ENCODE data around the gene TDRKH.

Gene TDRKH, protein sequence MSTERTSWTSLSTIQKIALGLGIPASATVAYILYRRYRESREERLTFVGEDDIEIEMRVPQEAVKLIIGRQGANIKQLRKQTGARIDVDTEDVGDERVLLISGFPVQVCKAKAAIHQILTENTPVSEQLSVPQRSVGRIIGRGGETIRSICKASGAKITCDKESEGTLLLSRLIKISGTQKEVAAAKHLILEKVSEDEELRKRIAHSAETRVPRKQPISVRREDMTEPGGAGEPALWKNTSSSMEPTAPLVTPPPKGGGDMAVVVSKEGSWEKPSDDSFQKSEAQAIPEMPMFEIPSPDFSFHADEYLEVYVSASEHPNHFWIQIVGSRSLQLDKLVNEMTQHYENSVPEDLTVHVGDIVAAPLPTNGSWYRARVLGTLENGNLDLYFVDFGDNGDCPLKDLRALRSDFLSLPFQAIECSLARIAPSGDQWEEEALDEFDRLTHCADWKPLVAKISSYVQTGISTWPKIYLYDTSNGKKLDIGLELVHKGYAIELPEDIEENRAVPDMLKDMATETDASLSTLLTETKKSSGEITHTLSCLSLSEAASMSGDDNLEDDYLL

DNA sequence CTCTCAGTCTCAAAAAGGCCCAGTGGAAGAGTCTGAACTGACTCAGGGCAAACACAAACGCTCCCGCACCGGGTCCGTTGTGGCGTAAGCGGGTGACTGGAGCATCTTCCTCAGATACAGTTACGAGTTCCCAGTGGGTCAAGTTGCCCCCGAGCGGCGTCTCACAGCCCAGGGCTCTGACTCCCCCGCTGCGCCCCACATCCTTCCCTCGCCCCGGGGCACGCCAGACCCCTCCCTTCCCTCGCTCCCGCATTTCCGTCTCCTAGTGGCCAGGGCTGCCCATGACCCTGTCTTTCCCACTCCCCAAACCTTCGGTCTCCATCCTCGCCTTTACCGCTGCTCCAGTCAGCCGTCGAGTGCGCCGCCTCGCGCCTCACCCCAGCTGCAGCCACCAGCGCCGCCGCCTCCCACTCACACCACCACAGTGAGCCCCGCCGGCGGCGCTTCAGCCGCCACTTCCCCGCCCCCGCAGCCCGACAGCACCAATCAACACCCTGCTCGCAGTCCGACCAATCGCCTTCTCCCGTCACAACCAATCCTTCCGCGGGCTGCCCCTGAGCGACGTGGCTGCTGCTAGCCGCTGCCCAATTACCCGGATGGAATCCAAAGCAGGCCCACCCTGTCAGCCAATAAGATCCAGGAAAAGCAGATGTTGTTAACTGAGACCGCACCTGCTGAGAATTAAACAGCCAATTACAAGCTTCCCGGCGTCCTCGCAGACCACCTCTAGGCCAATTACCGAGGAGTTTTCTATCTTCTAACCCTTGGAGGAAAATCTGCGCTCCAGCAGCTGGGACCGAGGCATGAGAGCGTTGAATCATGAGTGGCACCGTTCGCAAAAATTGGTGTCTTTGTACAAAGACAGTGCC lies at the start of gene TDRKH:
Gene TDRKH (minus strand): TSS at position 430 of the 869 bp plus-strand sequence. CDS start 7,478 bp downstream, outside the sequence.
- peak; percentile 97 for DNase-seq (ENCODE audit: low read depth)

DNA sequence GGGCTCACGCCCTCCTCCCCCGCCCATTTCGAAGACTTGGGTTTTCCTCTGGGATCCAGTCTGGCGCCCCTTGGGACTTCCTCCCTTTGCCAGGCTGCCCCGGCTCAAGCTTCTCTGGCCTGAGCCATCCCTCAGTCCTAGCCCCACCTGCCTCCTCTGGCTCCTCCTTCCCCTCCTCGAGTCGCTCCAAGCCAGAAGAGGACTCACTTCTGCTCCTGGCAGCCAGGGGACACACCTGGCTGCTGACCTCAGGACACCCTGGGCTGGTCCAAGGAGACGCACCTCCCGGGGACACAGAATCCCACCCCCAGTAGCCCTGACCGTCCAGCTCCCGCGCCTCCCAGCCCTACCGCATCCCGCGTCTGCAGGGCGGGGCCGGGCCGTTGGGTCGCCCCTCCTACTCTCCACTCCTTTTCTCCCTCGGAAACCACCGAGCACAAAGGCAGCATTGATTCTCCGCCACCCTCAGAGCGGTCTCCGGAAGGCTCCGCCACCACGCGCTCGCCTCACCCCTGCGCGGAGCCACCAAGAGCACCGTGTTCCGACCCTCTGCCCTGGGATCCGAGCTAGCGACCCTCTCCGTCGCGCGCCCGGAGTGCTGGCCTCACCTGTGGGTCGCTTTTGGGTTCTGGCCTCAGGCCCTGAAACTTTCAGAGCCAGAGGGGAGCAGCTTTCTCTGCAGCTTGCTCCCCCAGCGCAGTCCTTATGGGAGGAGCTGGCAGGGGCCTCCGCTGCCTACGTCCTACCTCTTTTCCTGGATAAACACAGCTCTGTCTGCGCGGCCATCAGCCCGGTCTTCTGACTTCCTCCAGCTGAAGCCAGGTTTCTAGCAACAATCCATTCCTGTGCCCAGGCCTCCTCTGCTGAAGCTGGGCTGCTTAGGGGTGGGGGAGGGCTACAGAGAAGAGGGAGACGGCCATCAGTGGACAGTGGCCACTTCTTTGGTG lies 49.4 kb upstream of the TDRKH start, which contains the start of gene C2CD4D:
Gene C2CD4D (minus strand): TSS at position 364 of the 947 bp plus-strand sequence. CDS start 831 bp downstream, outside the sequence.
- DNase-seq (ENCODE audit: low read depth): no peak

DNA sequence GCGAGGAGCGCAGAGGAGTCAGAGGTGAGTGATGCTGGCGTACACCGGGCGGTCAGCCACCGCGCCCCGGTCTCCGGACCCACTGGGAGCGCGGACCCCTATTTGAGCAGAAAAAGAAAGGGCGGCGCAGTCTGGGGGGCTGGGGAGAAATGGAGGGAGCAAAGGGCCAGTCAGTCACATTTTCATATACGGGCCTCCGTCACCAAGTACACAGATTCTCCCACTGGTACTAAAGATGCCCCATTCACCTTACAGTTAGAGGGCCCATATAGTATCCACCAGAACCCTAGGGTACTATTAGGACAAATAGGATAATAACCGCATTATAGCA lies 48.7 kb upstream of the TDRKH start:
- DNase-seq (ENCODE audit: low read depth): no peak

DNA sequence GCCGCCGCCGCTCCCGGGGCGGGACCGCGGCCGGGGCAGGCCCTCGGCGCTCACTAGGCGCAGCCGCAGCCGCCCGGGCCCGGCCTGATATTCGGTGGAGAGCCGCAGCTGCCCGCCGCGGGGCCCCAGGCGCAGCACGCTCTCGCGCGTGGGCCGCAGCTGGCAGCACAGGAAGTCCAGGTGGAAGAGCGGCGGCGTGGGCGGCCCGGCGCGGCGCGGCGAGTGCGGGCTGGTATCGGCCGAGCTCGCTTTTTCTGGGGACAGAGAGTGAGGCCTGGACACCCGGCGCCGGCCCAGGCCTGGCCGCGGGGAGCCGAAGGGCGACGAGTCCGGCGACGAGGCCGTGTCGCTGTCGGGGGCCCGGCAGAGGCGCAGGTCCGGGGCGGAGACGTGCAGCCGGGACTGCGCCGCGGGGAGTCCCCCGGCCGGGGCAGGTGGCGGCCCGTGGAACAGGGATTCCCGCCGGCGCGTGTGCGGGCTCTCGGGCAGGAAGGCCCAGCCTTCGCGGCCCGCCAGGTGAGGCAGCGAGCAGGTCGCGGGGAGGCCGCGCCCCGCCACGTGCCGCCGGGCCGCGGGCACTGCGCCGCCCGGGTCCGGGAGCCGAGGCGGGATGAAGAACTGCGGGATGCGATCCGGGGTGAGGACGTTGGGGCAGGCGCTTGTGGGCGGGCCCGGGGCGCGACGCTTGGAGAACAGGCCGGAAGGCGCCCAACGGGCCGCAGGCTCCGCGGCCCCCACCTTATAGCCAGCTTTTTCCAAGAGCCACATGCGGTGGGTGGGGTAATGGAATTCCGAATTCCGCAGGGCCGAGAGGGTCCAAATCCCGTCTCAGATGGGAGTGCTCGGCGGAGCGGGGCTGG lies 48.2 kb upstream of the TDRKH start:
- DNase-seq (ENCODE audit: low read depth): no peak

DNA sequence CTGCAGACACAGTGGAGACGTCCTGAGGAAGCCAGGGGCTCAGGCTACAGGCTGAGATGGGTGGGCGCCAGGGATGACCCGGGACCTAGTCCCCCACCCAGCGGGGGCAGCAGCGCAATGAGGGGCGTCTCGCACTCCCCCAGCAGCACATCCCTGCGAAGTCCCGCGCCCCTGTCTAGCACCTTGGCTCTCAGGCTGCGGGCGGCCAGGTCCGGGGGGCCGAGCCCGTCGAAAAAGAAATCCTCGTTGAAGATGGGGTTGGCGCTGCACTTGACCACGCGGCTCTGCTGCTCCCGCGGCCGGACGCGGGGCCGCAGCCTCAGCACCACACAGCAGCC lies 47.6 kb upstream of the TDRKH start:
- no peak for DNase-seq (ENCODE audit: low read depth)

DNA sequence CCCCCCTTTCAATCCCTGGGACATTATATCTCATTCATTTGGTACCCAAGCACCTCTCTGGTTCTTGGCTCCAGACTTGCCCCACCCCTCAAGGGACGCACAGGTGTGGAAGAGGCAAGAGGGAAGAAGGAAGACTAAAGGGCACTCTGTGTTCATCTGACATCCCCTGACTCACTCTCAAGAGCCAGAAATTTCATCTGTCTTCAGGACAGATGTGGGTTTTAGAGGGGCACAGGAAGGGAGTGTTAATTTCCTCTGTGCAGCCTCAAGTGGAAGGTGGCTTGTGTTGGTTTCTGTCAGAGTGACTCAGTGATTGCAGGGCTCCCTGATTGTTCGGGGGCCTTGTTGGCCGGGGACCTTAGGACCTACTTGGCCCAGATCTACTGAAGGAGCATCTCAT lies 46.9 kb upstream of the TDRKH start:
- DNase-seq (ENCODE audit: low read depth): no peak

DNA sequence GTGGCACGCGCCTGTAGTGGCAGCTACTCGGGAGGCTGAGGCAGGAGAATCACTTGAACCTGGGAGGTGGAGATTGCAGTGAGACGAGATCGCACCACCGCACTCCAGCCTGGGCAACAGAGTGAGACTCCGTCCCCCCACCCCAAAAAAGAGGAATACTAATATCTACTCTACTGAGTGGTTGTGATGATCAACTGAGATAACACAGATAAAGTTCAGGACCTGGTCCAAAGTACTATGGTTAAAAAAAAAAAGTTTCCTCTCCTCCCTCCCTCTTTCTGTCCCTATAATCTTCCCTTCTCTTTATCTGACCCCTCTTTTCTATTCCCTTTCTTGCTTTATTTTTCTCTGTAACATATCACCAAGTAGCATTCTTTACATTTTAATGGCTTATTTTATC lies 45.3 kb upstream of the TDRKH start:
- no peak for DNase-seq (ENCODE audit: low read depth)

DNA sequence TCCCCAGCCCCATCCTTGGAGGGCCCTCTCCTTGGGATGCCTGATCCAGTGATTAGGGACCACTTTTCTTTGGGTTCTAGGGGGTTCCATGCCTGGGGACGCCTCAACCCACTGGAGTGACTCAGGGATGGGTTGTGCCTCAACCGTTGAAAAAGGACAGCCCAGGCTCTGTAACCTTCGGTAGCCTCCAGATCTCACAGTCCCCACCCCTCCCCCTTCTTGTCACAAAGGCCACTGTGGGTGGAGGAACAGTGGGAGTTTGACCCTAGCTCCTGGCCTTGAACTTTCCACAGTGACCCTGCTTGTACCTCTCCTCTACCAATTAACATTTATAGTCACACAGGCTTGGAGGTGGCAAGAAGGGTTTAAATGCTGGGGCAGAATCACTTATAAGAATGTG lies 43.9 kb upstream of the TDRKH start:
- no peak for DNase-seq (ENCODE audit: low read depth)

DNA sequence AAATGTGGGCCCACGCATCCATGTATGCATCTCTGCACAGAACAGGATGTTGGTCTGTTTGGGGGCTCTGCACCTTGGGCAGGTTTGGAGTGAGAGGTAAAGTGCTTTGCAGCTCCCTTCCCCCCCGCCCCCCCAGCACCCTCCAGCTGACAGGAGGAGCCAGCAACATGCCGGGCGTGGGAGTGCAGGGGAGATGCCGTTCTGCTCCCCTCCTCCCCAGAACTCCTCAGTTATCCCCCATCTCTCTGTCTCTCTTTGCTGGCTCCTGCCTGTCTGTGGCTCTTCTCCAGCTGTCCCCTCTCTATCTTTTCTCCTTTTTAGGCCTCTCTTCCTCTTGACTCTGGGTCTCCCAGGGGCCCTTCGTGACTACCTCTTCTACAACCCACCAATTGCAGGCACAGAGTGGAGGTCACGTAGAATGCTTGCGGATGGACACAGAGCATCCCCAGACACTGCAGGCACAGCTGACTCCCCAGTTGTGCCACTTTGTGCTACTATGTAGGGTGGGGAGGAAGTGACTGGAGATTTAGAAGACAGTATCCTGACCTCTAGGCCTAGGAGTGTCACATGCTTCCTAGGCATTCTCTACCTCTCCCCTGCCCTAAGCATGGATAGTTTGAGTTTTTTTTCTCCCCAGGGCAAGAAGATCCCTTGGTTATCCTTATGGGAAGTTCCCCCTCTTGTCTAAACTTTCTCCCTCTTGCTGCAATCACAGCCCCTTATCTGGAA lies 43.0 kb upstream of the TDRKH start:
- no peak for DNase-seq (ENCODE audit: low read depth)

DNA sequence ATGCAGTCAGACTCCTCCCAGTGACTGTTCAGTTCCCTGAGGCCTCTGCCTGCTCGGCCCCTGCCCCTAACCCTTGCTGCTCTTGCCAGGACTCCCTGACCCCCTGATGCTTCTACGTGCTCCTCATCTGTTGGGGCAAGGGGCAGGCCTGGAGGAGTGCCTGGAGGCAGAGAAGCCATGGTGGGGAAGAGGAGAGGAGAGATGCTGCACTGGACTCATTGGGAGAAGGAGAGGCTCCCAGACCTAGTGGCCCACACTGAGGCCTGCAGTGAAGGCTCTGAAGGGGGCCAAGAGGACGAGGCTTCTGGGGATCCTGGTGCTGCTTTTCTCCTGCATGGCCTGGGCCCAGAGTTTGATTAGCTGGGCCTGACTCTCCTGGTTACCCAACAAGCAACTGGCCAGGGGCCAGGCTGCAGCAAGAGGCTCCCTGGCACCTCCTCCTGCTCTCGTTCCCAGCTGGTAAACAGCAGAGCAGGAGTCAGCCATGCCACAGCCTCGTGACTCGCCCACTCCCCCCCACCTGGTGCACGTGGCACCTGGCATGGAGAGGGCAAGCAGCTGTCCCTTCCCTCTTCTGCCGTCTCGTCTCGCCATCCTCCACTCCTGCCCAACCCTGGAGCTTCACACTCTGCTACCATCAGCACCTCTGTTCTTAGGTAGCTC lies 42.1 kb upstream of the TDRKH start:
- peak; percentile 27 for DNase-seq (ENCODE audit: low read depth)

DNA sequence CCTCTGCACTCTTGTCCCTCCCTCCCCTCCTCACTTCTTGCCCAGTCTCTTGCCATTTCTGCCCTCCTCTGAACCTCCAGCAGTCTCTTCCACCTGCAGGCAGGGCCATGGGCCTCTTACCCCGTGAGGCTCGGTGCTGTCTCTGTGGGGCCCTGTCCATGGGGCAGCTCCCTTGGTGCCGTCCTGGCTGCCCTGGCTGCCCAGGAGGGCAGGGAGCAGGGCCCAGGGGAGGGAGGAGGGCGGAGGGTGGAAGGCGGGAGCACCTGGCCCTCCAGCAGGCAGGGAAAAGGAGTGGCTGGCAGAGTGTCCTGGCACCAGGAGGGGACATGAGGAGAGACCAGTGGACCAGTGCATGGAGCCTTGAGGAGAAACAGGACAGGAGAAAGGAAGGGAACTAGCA lies 41.3 kb upstream of the TDRKH start, which contains the start of gene RORC:
Gene RORC (minus strand): TSS at position 198 of the 400 bp plus-strand sequence. CDS start 38 bp downstream, at position 160.
- no peak for DNase-seq (ENCODE audit: low read depth)

DNA sequence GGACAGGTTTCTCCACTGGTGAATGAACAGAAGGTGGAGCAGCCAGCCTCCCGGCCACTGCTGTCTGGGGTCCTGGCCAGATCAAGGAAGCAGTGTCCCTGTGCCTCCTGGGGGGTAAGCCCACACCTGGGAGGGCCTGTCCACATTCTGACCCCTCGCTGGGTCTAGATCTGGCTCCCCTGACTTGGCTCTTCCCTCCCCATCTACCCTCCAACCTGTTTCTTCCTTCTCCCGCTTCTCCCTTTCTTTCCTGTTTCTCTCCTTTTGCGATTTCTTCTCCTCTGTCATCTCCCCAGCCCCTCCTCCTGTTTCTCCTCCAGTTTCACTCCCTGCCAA lies 40.9 kb upstream of the TDRKH start:
- DNase-seq (ENCODE audit: low read depth): no peak

DNA sequence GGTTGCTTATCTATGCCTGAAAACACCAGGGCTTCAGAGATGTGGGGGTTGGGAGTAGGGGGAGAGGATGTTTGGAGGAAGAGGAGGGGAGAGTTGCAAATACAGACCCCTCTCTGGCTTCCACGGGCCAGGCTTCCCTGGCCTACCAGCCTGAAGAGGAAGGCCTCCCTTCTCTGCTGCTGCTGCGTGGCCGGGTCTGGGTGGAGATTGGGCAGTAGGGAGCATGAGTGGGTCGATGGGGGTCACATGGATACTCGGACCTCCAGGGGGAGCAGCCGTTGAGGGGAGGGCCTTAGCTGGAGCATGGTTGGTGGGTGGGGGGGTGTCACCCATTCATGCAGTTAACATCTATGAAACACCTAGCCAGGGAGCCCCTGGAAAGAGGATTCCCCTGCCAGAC lies 39.8 kb upstream of the TDRKH start:
- DNase-seq (ENCODE audit: low read depth): no peak

DNA sequence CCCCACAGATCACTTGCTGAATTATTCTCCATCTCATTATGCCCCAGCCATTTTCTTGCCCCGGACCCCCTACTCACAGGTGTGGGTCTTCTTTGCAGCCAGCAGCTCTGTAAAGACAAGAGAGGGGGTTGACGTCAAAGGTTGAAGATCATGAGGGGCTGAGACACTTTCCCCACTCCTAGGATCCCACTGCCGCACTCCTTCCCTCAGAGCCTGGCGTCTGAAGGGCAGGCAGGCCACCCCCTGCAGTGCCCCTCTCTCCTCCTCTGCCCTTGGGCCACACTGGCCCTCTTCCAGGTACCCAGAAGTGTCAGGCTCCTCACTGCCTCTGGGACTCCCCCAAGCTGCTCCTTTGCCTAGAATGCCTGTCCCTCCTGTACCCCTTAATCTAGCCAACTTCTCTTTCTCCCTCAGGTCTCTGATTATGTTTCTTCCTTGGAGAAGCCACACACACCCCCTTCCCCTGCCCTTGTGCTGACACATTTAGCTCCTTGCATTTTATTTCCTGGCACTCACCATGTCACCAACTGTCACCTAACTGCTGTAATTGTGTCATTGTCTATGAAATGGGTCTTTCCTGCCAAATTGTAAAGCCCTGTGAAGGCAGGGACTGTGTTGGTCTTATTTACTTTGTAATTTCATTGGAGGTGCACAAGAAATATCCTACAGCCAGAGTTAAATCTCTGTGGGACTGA lies 39.2 kb upstream of the TDRKH start:
- DNase-seq (ENCODE audit: low read depth): no peak

DNA sequence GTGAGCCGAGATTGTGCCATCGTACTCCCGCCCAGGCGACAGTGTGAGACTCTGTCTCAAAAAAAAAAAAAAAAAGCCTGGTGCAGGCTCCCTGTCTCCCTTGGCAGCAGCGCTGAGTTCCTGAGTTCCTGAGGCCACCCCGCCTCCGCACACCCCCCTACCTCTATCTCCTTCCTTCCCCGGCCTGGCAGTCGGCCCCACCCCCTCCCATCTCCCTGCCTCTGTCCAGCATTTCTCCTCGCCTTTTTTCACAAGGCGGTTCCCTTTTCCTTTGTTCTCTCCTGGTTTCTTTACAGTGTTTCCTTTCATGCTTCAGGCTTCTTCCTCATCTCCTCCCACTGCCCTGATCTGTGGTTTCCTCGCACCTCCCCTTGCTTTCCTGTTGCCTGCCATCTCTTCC lies 38.6 kb upstream of the TDRKH start:
- DNase-seq (ENCODE audit: low read depth): no peak

DNA sequence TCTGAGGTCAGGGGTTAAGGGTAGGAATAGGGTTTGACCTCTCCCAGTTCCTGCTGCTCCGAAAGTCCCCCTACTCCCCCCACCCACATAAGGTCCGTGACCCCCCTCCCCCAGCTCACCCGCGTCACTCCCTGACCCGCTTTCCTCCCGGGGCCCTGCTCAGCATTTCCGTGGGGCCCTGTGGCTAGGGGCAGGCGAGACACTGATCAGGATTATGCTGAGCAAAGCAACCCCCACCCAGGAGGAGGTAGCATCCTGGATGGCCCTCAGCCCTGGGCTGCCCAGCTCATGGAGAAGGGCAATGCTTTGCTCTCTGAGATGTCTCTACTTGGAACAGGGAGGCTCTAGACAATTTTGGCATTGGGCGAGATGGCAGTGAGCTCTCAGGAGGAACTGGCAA lies 37.6 kb upstream of the TDRKH start:
- DNase-seq (ENCODE audit: low read depth): no peak

DNA sequence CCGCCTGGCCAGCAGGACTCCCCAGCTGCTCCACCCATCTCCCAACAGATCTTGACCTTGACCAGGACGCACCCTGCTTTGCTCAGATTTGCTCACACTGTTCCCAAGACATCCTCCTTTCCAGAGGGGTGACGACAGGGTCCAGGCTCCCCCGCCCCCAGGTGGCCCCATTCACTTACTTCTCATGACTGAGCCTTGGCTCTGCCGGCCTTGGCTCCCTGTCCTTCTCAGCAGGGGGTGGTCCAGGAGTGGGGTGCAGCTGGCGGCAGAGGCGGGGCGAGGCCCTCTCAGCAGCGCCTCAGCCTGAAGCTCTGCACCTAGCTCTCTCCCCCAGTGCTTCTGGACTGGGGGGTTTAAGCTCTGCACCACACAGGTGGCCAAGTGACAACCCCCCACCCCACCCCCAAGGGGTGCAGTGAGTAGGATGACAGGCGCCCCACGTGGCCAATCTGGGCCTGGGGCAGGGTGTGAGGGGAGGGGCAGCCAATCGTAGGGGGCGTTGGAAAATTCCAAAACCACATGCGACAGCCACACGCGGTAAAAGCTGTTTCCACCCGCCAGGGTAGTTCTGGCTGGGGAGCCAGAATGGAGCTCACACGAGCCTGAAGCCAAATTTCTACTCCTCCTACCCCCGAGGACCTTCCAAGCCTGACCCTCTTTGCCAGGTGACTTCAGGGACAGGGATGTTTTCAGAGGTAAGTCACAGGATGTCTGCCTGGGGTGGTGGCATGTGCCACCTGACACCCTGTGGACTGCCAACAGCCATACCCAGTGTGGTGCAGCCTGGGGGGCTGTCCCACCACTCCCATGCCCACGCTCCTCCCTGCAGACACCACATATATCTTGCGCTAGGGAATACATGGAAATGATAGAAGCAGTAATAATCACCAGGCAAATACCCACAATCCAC lies 35.7 kb upstream of the TDRKH start:
- no peak for DNase-seq (ENCODE audit: low read depth)

DNA sequence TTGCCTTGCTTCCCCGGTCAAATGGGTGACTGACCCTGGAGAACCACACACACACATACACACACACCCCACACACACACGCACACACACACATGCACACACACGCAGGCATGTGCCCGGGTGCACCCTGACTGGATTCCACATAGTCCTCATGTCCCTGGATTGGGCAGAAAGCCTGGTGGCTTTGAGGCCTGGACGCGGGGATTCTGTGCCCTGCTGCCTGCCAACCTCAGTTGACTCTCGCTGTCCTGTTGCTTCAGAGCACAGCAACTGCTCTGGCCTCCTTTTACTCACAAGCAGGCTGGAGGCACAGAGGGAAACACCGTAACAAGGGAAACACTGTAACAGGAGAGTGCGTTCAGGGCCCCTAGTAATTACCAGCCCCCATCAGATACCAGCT lies 34.9 kb upstream of the TDRKH start:
- DNase-seq (ENCODE audit: low read depth): no peak

Data from fibroblast of the conjunctiva (primary cell).